ENCODE data around the gene QARS1. TPM values are rescaled to one million over a fixed set of nuclear protein-coding genes. Genes with fewer than 3 reads are reported as not detected.

The QARS1 gene
- total and polyA plus RNA-seq, 2 experiments from 2014 or later, result 173 to 373 TPM

GRCh38 chr3:49108346-49108745, 3.8 kb upstream of the QARS1 start (continued):
- TF ChIP-seq ZNF114 (CRISPR knock-in tag; IDR thresholded peaks at IDR 0.05) (no peak), JUNB (IDR thresholded peaks at IDR 0.05; ENCODE audit: unreplicated experiment) (no peak), POLR2AphosphoS5 (IDR thresholded peaks at IDR 0.05; ENCODE audit: low read depth) (no peak), NANOG (IDR thresholded peaks at IDR 0.05; ENCODE audit: borderline replicate concordance) (no peak)

- H3K27me3 ChIP-seq (ENCODE audit: insufficient read depth), result no peaks in the 10 kb centered on the region
- peak overlapping the region; percentile 100 for H3K4me2 ChIP-seq
- H3F3A ChIP-seq (replicated peaks; ENCODE audit: low read depth), result peaks cover 17% of the 10 kb centered on the region; the same call in 1 of the 2 replicates
- H3K27me3 Mint-ChIP-seq (ENCODE audit: insufficient read depth, low read depth, poor library complexity), result peaks cover 17% of the 10 kb centered on the region
- H3K4me3 Mint-ChIP-seq, result peak overlapping the region; percentile 99
- ATAC-seq (no peak), DNase-seq (ENCODE audit: low spot score) (no peak)
- peaks cover 56% of the 10 kb centered on the region for H3K36me3 Mint-ChIP-seq (ENCODE audit: low read depth)
- peaks cover 24% of the 10 kb centered on the region for H3K4me1 Mint-ChIP-seq
- no peaks in the 10 kb centered on the region for H3K9me3 Mint-ChIP-seq
- no peaks in the 10 kb centered on the region; the same call in 1 of the 2 replicates for H4K20me1 ChIP-seq (replicated peaks; ENCODE audit: insufficient read depth)
- H2AFZ ChIP-seq, result peak overlapping the region; percentile 89; the same call in 1 of the 2 replicates
- H3K36me3 ChIP-seq (ENCODE audit: insufficient read depth), result peaks cover 21% of the 10 kb centered on the region
- H3K79me2 ChIP-seq (replicated peaks; ENCODE audit: insufficient read depth), result peaks cover 10% of the 10 kb centered on the region
- peaks cover 14% of the 10 kb centered on the region for H3K4me1 ChIP-seq (ENCODE audit: insufficient read depth)
- TF ChIP-seq ETS1 (IDR thresholded peaks at IDR 0.05) (no peak), ZNF462 (CRISPR knock-in tag; IDR thresholded peaks at IDR 0.05) (no peak), REST (IDR thresholded peaks at IDR 0.05; ENCODE audit: unreplicated experiment) (no peak), CTCF (conservative IDR thresholded peaks at IDR 0.05; ENCODE audit: low read depth in 2 of 2) (no peak), EZH2phosphoT487 (IDR thresholded peaks at IDR 0.05; ENCODE audit: unreplicated experiment) (no peak)
- H3K9me2 ChIP-seq (ENCODE audit: insufficient read depth), result no peaks in the 10 kb centered on the region
- peak overlapping the region; percentile 82 for H3K27ac ChIP-seq (ENCODE audit: low read depth)
- H3K4me3 ChIP-seq, result peak overlapping the region; percentile 88
- H3K27ac Mint-ChIP-seq, result peak overlapping the region; percentile 99
Observed at GRCh38 chr3:49104052-49104426, 518 bp downstream of the QARS1 start.
